Measurements from ENCODE around the gene ZNF226.
"Not testable (repeated sequence)": the region's sequence is repeated elsewhere in the genome, so short reads cannot be mapped to it uniquely, and the experiment has no call there.

Gene ZNF226

GRCh38 chr19:44212866-44213346 lies 48.0 kb downstream of the ZNF226 start:
- peak; percentile 54 for DNase-seq

- DNase-seq, result not testable (repeated sequence)
Measured at GRCh38 chr19:44219926-44220325, 55.0 kb downstream of the ZNF226 start.

GRCh38 chr19:44220761-44221160 lies 55.9 kb downstream of the ZNF226 start:
- DNase-seq, result not testable (repeated sequence)

- DNase-seq, result not testable (repeated sequence)
Measured at GRCh38 chr19:44221291-44221690, 56.4 kb downstream of the ZNF226 start.

Measured in NCI-H2171 treated with DMSO at 0.1 percent for 48 hours (cell line).